HL-60/S4 treated with phorbol 12-myristate 13-acetate at 8.2 ng/mL for 4 days and 3 days (cell line): ENCODE results near the gene FMN2.

Experiments used
- in situ Hi-C: fragments of 300-500 bp; cut with MboI; formaldehyde crosslinking; loops from 2 replicates; pipeline ENCODE4 v1.15.0; 2022; ENCODE audit warnings: low sequenced_read_pairs

Gene FMN2

DNA sequence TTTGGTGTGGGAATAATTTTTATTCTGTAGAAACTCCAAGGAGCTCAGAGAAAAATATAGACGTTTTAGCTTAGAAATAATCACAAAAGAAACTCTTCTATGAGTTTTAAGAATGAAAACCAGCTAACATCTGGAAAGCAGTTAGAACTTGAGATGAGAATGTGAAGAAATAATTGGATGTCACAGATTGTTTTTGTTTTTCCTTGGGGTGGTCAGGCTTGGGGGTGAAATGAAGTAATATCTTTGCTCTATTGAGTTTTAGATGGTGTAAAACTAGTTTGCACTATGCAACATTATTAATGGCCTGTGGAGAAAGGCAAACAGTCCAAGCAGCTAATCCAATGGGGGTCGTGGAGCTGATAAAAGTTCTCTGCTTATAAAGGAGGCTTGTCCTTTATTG is 101.2 kb downstream of the FMN2 start:
- in situ Hi-C loops = no loop called here

DNA sequence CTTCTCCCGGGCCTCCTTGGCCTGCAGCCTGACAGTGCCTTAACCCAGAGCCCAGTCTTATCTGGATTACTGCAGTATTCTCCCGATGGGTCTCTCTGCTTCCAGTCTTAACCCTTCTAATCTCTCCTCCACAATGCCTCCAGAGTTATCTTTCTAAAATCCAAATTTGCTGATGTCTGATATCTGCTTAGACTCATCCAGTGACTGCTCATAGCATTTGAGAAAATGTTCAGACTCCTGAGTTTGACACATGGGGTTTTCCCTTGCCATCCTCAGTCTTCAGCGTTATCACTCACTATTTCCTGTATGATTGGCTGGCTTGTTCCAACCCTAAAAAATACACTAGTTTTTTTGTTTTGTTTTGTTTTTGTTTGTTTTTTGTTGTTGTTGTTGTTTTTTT is 102.0 kb downstream of the FMN2 start:
- in situ Hi-C loops = no loop called here

DNA sequence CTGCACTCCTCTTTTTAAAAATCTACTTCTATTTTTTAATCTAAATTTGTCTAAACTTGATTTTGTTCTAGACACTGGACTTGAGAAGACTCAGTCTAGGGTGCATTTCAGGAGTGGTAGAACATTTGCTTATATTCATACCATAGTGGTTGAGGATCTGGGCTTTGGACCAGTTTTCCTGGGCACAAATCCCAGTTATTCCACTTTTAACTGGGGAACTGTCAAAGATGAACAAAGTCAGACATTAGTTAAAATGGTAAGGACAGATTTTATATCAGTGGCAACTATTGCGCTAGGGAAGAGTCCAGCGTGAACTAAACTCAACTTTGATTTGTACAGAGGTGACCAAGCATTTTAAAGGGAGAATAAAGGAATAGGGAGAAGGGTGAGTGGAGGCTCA is 102.4 kb downstream of the FMN2 start:
- in situ Hi-C loops = no loop called here

DNA sequence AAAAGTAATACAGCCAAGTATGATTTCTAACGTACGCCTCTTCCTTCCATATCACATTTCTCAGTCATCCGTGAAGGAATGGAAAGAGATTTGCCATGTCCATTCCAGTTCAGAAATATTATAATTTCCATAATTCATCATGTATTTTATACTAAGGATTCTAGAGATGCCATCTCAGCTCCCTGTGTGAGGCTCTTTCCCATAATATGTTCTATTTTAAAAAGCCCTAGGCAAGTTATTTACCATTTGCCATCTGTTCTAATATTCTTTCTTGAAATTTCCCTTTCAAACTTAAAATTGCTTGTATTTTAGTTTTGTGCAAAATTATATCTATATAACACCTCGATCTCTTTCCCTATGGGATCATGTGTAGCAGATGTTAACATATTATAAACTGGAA is 106.7 kb downstream of the FMN2 start:
- in situ Hi-C loops = no loop called here

DNA sequence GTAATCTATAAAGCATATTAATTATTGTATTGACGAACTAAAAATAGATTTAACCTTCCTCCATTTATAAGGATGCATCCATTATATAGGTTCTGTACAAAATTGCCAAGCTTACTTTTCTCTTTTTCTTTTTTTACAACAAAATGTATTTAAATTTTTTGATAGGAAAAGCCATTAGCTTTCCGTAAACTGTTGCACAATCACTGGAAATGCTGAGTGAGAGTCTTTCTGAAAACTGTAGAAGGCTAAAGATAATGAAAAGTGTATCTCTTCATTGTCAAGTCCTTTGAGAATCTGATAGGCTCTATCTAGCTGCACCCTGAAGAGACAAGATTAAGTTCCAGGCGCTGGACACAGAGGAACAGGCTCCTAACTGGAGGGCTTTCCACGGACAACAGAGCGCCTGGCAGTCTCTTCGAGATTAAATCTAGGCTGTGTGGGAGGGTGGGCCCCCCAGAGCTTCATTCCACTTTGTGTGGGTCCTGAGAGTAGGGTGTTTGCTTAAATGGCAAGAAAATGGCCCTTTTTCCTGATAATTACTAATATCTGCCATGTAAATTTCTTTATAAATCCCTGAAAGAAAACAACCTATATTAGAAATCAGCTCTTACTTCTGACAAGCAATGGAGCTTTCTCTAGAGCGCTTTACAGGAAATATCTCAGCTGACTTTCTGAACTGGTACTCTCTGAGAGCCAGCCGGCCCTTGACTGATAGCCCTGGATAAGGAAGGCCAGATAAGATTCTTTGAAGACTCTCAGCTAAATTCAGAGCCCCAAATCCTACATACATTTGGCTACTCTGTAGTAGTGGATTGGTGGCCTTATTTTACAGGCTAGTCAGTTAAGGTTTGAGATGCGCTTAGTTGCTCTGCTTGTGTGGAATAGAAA is 108.3 kb downstream of the FMN2 start:
- in situ Hi-C loops = no loop called here

DNA sequence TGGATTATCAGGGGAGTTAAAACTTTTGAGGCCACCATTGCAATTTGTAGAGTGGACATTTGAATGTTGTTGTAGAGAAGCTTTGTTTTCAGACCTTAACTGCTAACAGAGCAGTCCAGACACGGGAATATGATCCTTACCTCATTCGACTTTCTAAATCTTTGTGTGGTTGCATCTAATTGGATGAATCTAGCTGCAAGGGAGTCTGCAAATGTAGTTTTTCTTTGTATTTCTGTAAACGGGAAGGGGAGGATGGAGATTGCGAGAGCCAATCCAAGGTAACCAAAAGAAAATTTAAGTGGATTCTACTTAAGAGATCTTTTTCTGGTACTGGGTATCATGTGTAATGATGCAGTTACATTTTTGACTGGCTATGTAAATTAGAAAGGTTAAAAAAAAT is 110.2 kb downstream of the FMN2 start:
- in situ Hi-C loops = no loop called here

DNA sequence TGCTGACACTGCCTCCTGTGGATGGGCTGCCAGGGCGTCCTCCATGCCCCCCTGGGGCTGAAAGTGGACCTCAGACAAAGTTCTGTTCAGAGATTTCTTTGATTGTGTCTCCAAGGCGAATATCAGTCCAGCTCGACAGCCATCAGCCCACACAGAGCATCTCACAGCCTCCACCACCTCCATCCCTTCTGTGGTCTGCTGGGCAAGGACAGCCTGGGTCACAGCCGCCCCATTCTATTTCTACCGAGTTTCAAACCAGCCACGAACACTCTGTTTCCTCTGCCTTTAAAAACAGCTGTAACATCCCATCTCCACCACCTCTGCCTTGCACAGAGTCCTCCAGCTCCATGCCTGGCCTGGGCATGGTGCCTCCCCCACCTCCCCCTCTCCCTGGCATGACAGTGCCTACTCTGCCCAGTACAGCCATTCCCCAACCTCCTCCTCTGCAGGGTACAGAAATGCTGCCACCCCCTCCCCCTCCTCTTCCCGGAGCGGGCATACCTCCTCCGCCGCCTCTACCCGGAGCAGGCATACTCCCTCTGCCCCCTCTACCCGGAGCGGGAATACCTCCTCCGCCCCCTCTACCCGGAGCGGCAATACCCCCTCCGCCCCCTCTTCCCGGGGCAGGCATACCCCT is 115.5 kb downstream of the FMN2 start:
- in situ Hi-C loops = no loop called here

DNA sequence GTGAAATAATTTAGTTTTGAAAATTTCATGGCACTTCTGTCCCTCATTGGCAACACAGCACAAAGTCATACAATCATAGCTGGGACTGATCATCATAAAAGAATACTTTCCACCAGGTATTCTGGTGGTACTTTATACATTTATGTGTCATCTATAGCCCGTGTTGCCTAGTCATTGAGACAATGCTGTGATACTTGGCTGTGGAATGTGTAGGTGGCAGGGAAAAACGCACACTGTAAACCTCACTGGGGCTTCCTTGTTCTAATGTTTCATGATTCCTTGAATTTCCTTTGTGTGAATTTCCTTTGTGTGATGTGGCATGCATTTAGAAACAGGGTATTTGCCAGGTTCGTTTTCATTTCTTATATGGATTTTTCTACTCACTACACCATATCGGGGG is 118.3 kb downstream of the FMN2 start:
- in situ Hi-C loops = no loop called here

DNA sequence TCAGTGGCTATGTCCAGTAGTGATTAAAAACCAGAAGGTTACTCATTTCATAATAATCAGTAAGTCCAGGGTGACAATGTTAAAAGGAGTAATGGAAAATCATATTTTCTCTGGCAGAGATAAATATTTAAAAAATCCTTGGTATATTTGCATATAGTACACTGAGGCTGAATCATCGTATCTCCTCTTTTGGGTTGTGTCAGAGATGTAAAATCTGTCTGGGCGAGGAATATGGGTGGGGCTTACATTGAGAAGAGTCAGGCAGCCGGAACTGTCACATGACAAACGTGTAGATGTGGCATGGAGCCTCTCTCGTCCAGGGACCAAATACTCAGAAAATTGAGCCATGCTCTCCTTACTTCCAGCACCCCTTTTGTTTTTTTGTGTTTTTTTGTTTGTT is 120.9 kb downstream of the FMN2 start:
- in situ Hi-C loops = no loop called here

DNA sequence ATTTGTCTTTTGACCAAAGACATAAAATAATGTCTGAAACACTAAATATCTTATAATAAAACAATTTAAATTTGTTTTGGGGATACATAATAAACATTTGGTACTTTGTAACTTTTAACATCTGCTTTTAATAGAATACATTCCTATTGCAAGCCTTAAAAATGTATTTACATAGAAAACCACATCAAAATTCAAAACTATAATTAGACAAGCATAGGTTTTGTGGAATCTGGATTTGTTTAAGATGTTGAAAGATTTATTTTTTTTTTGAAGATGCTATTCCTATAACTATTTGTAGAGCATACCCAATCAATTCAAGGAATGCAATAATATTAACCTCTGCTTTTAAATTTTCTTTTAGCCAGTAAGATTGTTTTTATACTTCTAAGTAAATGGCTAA is 125.7 kb downstream of the FMN2 start:
- in situ Hi-C loops = no loop called here

DNA sequence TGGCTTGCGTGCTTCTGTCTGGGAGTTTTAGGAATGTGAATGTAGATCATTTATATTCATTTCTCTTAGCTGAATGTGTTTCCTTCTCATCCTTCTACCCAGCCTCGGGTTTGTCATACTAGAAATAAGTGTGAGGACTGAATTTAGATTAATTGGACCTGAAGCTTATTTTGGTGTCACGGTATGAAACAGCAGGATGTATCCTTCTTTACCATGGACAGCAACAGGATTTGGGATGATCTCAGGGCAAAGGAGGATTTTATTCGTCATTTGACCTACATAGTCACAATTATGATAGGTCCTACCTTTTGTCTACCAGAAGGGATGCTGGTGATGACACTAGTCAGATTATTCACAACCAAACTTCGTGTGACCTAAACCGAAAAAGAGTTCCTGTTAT is 127.4 kb downstream of the FMN2 start:
- in situ Hi-C loops = no loop called here

DNA sequence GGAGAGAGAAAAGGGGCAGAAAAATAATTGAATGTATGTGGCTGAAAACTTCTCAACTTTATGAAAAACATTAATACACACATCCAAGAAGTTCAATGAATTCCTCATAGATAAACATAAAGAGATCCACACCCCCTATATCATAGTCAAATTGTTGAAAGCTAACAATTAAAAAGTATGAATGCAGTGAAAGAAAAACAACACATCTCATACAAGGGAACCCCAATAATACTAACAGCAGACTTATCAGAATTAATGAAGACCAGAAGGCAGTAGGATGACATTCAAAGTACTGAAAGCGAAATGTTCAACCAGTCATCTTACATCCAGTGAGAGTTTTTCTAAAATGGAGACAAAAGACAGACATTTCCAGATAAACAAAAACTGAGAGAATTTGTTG is 134.4 kb downstream of the FMN2 start:
- in situ Hi-C loops = no loop called here

DNA sequence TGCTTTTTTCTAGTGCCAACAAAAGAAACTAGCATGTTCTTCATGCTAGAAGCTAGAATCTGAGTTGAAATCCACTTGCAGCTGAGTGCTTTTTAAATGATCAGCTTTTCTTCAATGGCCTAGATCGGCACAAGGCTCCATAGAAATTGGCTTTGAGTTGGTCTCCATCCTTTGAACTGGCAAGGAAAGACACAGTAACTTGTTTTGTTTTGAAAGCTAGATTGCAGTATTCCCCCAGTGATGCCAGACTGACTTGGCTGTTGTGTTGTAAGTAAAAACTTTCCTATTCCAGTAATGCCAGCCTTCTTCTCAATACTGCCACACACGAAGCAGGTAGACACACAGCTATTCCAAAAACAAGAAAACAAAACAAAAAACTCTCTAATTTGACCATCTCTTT is 139.1 kb downstream of the FMN2 start:
- in situ Hi-C loops = no loop called here

DNA sequence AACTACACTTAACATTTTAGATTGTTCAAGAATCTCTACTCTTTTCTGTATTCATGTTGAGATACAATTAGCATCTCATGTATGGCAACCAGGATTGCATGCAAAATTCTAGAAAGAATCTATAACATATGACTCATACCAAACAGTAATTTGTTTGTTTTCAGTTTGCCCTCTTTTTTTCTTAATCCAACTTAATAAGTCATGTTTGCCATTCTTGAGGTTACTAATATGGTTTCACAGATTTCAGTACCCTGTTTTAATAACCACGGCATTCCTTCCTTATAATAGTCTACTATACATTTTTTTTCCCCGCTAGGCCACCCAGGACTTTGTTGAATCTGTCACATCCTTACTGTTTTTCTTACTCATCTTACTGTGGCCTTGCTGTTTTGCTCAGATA is 140.8 kb downstream of the FMN2 start:
- in situ Hi-C loops = no loop called here

DNA sequence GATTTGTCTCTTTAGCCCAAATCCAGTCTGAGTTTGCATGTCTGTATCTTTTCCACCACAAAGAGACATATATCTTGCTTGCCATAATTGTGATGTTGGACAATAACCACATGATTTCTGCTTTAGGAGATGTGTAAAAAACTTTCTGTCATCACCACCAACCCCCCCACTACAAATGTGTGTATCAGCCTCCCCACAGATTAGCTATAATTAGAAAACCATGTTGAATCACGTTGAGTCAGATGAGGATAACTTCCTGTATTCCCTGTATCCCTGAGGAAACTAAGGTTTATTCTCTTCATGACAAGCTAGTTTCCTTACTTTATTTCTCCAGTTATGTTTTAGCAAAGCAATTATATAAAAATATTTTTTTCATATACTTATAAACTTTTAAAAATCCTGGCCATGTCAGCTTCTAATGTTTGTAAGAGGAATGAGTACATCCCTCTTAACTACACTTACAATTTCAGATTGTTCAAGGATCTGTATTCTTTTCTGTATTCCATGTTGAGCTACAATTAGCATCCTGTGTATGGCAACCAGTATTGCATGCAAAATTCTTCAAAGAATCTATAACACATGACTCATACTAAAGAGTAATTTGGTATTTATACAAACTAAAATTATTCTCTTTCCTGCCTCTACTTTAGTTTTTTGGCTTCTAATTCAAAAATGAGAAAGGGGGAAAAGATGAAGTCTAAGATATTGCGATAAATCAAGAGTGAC is 143.0 kb downstream of the FMN2 start:
- in situ Hi-C loops = no loop called here

DNA sequence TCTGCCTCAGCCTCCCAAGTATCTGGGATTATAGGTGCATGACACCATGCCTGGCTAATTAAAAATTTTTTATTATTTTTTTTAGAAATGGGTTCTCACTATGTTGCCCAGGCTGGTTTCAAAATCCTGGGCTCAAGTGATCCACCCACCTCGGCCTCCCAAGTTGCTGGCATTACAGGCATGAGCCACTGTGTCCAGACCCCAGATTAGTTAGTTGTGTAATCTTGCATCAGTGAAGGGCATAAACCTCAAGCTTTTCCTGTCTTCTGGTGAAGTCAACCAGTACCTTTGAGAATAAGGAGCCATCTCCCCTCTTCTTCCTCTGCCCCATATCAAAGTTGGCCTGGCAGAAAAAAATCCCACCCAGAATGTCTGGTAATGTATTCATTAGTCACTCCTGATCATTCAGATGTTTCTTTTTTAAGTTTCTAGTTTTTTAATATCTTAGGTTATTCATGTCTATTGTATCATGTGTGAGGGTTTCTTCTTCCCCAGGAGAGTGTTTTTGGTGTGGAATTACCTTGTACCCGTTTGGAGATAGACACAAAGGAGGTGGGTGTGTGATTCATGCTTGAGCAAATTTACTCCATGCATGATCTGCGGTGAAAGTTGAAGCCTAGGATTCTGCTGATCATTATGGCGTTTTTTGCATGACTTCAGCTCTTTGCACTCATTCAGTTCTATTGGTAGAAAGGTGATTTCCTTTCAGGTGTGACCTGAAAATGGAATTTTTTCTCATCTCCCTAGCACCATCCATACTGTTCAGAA is 144.0 kb downstream of the FMN2 start:
- in situ Hi-C loops = no loop called here

DNA sequence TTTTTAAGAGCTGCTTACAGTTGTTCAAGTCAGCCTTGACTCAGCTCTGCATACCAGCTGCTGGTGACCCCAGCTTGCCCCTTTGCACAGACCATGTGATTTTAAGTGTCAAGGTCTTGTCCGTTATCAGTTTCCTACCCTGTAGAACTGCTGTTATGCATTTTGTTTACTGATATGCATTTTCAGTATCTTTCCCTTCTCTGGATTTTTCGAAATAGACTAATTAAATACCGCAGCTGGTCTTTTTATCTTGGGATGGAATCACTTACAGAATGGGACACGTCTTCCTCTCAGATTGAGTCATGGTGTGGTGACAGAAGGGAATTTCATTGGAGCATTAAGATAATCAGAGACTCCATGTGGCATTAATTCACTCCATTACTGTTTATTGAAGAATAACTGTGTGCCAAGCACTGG is 145.6 kb downstream of the FMN2 start:
- in situ Hi-C loops = no loop called here

DNA sequence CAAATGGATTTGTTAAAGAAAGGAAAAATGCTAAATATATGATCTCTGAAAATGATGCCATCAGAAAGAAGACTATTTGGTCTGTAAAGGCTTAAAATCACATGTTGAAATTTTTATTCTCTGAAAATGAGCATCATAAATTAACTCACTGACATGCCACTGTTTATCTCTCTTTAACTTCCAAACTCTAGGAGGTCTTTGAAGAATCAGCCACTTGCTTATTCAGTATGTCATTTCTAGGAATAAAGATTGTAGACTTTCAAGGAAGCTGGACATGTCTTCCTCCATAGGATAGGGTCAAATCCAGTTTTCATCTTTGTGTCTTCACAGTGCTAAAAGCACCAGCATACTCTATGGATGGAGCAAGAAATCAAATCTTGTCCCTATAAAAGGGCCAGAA is 147.6 kb downstream of the FMN2 start:
- in situ Hi-C loops = no loop called here

DNA sequence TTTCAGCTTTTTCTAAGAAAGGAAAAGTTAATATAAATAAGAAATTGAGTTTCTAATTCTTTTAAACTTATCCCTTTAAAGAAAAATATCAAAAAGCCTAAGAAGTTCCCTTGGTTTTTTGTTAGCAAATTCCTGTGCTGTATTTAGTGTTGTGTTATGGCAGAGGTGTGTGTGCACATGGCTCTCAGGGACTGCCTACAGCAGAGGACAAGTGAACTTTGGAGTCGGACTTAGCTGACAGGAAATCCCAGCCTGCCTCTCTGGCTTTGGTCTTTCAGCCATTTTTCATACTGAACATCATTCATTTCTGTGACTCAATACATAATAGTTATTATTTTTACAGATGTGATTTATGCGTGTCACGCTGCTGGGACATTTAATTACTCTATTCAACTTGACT is 149.6 kb downstream of the FMN2 start:
- in situ Hi-C loops = no loop called here

DNA sequence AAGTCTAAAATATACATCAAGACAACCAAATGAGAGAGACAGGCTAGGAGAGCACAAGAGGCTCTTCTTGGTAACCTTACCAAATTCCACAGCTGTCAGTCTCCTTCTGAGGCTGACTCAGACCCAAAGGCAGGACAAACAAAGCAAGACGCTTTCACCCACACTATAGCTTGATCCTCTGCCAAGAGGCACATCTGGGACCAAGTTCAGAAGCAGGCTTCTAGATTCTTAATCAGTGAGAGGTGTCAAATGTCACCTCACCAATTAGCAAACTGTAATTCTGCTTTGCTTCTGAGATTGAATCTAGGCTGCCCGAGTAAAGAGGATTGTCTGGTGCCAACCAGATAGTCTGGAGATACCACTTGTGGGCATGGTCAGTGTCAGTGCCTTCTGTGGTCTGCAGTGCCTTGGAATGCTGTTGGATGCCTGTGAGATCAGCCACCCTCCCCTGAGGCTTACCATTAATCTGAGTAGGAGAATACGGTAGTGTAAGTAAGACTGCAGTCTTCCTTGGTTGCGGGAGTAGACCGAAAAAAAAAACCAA is 151.0 kb downstream of the FMN2 start:
- in situ Hi-C loops = no loop called here
